Esophagus squamous epithelium (tissue), 4 donors: ENCODE measurements around the gene DENND10.

Experiments used
- POLR2A ChIP-seq, 4 donors: fragments of 450-650 bp; IDR thresholded peaks; one replicate each; pipeline ENCODE4 v1.6.1; 2017; ENCODE audit warnings: antibody characterized with exemption in 4 of 4, mild to moderate bottlenecking in 4 of 4, moderate library complexity in 3 of 4
- TF ChIP-seq, protein P1 (sequence below), 6 experiments: fragments of 450-650 bp in 4 of 6; fragments of 200-600 bp in 2 of 6; sonication (generic) in 2 of 6; IDR thresholded peaks; one replicate each; pipeline ENCODE4 v1.5.1; 2016 to 2019; ENCODE audit warnings: antibody characterized with exemption in 6 of 6, mild to moderate bottlenecking in 4 of 6, moderate library complexity in 4 of 6

- TF ChIP-seq, protein P1, sequence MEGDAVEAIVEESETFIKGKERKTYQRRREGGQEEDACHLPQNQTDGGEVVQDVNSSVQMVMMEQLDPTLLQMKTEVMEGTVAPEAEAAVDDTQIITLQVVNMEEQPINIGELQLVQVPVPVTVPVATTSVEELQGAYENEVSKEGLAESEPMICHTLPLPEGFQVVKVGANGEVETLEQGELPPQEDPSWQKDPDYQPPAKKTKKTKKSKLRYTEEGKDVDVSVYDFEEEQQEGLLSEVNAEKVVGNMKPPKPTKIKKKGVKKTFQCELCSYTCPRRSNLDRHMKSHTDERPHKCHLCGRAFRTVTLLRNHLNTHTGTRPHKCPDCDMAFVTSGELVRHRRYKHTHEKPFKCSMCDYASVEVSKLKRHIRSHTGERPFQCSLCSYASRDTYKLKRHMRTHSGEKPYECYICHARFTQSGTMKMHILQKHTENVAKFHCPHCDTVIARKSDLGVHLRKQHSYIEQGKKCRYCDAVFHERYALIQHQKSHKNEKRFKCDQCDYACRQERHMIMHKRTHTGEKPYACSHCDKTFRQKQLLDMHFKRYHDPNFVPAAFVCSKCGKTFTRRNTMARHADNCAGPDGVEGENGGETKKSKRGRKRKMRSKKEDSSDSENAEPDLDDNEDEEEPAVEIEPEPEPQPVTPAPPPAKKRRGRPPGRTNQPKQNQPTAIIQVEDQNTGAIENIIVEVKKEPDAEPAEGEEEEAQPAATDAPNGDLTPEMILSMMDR (IDR thresholded peaks at IDR 0.05), result no peak
- TF ChIP-seq POLR2A (IDR thresholded peaks at IDR 0.05), result no peak
Observed at GRCh38 chr10:119073584-119073983, 30.3 kb upstream of the DENND10 start.
